GM12878 (cell line): ENCODE data around the gene CNRIP1.

Experiments
- ASH2L ChIP-seq: fragments of 300-600, 200-600 bp; sonication (generic); IDR thresholded peaks from 2 replicates; pipeline ENCODE4 v1.6.1; 2017; ENCODE audit warnings: low read depth, mild to moderate bottlenecking, borderline replicate concordance
- CBFB ChIP-seq: IDR thresholded peaks from 2 replicates; pipeline ENCODE4 v1.6.1; 2016; ENCODE audit warnings: antibody characterized with exemption, low read depth
- CTCF ChIP-seq, 3 experiments: IDR thresholded peaks in 2 of 3; conservative IDR thresholded peaks in 1 of 3; 2 replicates each; pipeline ENCODE4 v1.5.1; 2011; ENCODE audit warnings: low read depth in 3 of 3, low read length in 3 of 3, mild to moderate bottlenecking in 3 of 3, control low read depth in 2 of 3, moderate library complexity in 2 of 3, inconsistent platforms in 1 of 3, mixed read lengths in 1 of 3; ENCODE audit not compliant: control insufficient read depth in 2 of 3, insufficient read depth in 1 of 3; ENCODE audit errors: extremely low read depth in 1 of 3
- EZH2 ChIP-seq: IDR thresholded peaks from 2 replicates; pipeline ENCODE4 v1.6.1; 2012; ENCODE audit warnings: low read depth, mild to moderate bottlenecking, control low read depth, inconsistent platforms, low read length, borderline replicate concordance; ENCODE audit not compliant: control insufficient read depth
- SREBF2 ChIP-seq: IDR thresholded peaks from 2 replicates; pipeline ENCODE4 v1.6.1; 2012; ENCODE audit warnings: mild to moderate bottlenecking, low read length
- TAF1 ChIP-seq: IDR thresholded peaks from 2 replicates; pipeline ENCODE4 v1.6.1; 2011; ENCODE audit warnings: mild to moderate bottlenecking, low read depth, low read length, borderline replicate concordance
- YBX1 ChIP-seq: fragments of 450-650 bp; IDR thresholded peaks from 2 replicates; pipeline ENCODE4 v1.6.1; 2016; ENCODE audit warnings: antibody characterized with exemption
- TF ChIP-seq, protein P1 (sequence below): IDR thresholded peaks from 2 replicates; pipeline ENCODE4 v1.6.1; 2012; ENCODE audit warnings: low read depth, low read length, improper control_type of control experiment

- TF ChIP-seq CTCF (IDR thresholded peaks at IDR 0.05 in 2 of 3, conservative IDR thresholded peaks at IDR 0.05 in 1 of 3; ENCODE audit: control insufficient read depth in 2 of 3, extremely low read depth in 1 of 3, insufficient read depth in 1 of 3, low read depth in 3 of 3, low read length in 3 of 3) (no peak), YBX1 (no peak), EZH2 (no peak), CBFB (no peak), SREBF2 (no peak), ASH2L (no peak), TAF1 (no peak)
- TF ChIP-seq, protein P1, sequence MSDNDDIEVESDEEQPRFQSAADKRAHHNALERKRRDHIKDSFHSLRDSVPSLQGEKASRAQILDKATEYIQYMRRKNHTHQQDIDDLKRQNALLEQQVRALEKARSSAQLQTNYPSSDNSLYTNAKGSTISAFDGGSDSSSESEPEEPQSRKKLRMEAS = no peak
Measured at GRCh38 chr2:68266655-68267054, 53.1 kb downstream of the CNRIP1 start.
